HG03520 (cell line): ENCODE measurements around the gene FMN2.

Experiments
- ATAC-seq: cut with Tn5 transposase; IDR thresholded peaks from one replicate; pipeline ENCODE4 v1.9.1; 2021; ENCODE audit warnings: mild to moderate bottlenecking, moderate library complexity; ENCODE audit not compliant: unreplicated experiment

Gene FMN2

GRCh38 chr1:240096974-240097373 lies 5.3 kb downstream of the FMN2 start:
- ATAC-seq: no peak

GRCh38 chr1:240098534-240098933 lies 6.9 kb downstream of the FMN2 start:
- ATAC-seq: no peak

- ATAC-seq: no peak
These were observed 7.6 kb downstream of the FMN2 start for GRCh38 chr1:240099329-240099728.

GRCh38 chr1:240099748-240100147 lies 8.1 kb downstream of the FMN2 start:
- ATAC-seq: no peak

- ATAC-seq: no peak
These were observed 8.8 kb downstream of the FMN2 start for GRCh38 chr1:240100371-240100934.

- no peak for ATAC-seq
These were observed 9.6 kb downstream of the FMN2 start for GRCh38 chr1:240101306-240101705.

GRCh38 chr1:240101737-240102136 lies 10.1 kb downstream of the FMN2 start:
- ATAC-seq: no peak

- no peak for ATAC-seq
These were observed 13.0 kb downstream of the FMN2 start for GRCh38 chr1:240104672-240105071.

- ATAC-seq: no peak
These were observed 15.5 kb downstream of the FMN2 start for GRCh38 chr1:240107058-240107684.

- ATAC-seq: no peak
These were observed 17.4 kb downstream of the FMN2 start for GRCh38 chr1:240109130-240109529.

GRCh38 chr1:240109920-240110636 lies 18.4 kb downstream of the FMN2 start:
- ATAC-seq: no peak

GRCh38 chr1:240111558-240111957 lies 19.9 kb downstream of the FMN2 start:
- no peak for ATAC-seq

- no peak for ATAC-seq
These were observed 22.5 kb downstream of the FMN2 start for GRCh38 chr1:240114222-240114621.

GRCh38 chr1:240115831-240116230 lies 24.1 kb downstream of the FMN2 start:
- no peak for ATAC-seq

GRCh38 chr1:240116831-240117769 lies 25.4 kb downstream of the FMN2 start:
- ATAC-seq: no peak

- no peak for ATAC-seq
These were observed 26.2 kb downstream of the FMN2 start for GRCh38 chr1:240117930-240118329.

GRCh38 chr1:240122639-240123613 lies 31.2 kb downstream of the FMN2 start:
- ATAC-seq: no peak

- ATAC-seq: no peak
These were observed 35.1 kb downstream of the FMN2 start for GRCh38 chr1:240126821-240127220.

GRCh38 chr1:240128366-240128765 lies 36.7 kb downstream of the FMN2 start:
- no peak for ATAC-seq

GRCh38 chr1:240134113-240134512 lies 42.4 kb downstream of the FMN2 start:
- no peak for ATAC-seq
